ENCODE results near the gene OR2J3. TPM values are rescaled to one million over a fixed set of nuclear protein-coding genes. Genes with fewer than 3 reads are reported as not detected.

The OR2J3 gene
- total RNA-seq, 3 donors from 2014 or later (not counting 1 experiment from before 2014, with no cell fraction given): not detected

- H3K4me3 ChIP-seq (ENCODE audit: low read length): no peak overlapping the region
- no peaks in the 10 kb centered on the region for H3K27me3 ChIP-seq (ENCODE audit: control insufficient read depth, insufficient read depth, low read length)
- Mint-ChIP-seq H3K4me1 (no peaks in the 10 kb centered on the region), H3K4me3 (no peak overlapping the region), H3K27me3 (ENCODE audit: low read depth in 2 of 2) (peaks cover 0 to 20% of the 10 kb centered on the region in 2 donors), H3K36me3 (no peaks in the 10 kb centered on the region), H3K27ac (no peak overlapping the region), H3K9me3 (no peaks in the 10 kb centered on the region)
- intact Hi-C loops (cut with micrococcal nuclease): no loop called here
- DNase-seq (no peak), ATAC-seq (no peak)
- no peaks in the 10 kb centered on the region for H3K36me3 ChIP-seq (ENCODE audit: control insufficient read depth, insufficient read depth, low read length)
- H3K27ac ChIP-seq (ENCODE audit: low read length): no peak overlapping the region
- no peak for TF ChIP-seq CTCF (IDR thresholded peaks at IDR 0.05)
- no peaks in the 10 kb centered on the region for H3K9me3 ChIP-seq (ENCODE audit: control insufficient read depth, insufficient read depth, low read length)
- H3K4me1 ChIP-seq (ENCODE audit: control insufficient read depth, insufficient read depth, low read length): no peaks in the 10 kb centered on the region
Measured at GRCh38 chr6:29081312-29081711, 26.5 kb upstream of the OR2J3 start.

DNA sequence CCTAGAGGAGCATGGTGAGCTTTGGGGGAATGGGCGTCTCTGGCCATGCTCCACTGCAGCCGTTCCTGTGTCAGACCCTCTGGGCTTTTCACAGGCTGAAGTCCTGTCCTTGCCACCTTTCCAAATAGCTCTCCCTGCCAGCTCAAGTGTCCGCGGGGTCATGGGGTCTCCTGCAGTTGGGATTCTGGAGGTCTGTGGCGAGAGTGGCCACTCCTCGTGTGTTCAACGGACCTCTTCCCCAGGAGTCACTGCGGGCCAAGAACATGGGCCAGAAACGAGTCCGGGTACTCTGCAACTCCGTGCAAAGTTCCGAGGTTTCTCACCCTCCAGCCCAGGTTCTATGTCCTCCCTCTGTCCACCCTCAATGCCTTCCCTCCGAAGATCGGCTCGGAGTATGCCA, 25.4 kb upstream of the OR2J3 start:
- no peak overlapping the region for H3K27ac Mint-ChIP-seq
- no peak for TF ChIP-seq CTCF (IDR thresholded peaks at IDR 0.05)
- no peak overlapping the region for H3K4me3 Mint-ChIP-seq
- Histone ChIP-seq H3K27ac (ENCODE audit: low read length) (no peak overlapping the region), H3K9me3 (ENCODE audit: control insufficient read depth, insufficient read depth, low read length) (no peaks in the 10 kb centered on the region), H3K36me3 (ENCODE audit: control insufficient read depth, insufficient read depth, low read length) (no peaks in the 10 kb centered on the region), H3K4me3 (ENCODE audit: low read length) (no peak overlapping the region), H3K27me3 (ENCODE audit: control insufficient read depth, insufficient read depth, low read length) (no peaks in the 10 kb centered on the region), H3K4me1 (ENCODE audit: control insufficient read depth, insufficient read depth, low read length) (no peaks in the 10 kb centered on the region)
- H3K4me1 Mint-ChIP-seq: no peaks in the 10 kb centered on the region
- DNase-seq: no peak
- H3K9me3 Mint-ChIP-seq: no peaks in the 10 kb centered on the region
- H3K27me3 Mint-ChIP-seq (ENCODE audit: low read depth in 2 of 2): peaks cover 0 to 24% of the 10 kb centered on the region in 2 donors
- no peak for ATAC-seq
- WGBS (ENCODE audit: insufficient coverage): 91% methylated on average over 15 of the region's 15 CpGs
- no peaks in the 10 kb centered on the region for H3K36me3 Mint-ChIP-seq
- intact Hi-C loops (cut with micrococcal nuclease): no loop called here

GRCh38 chr6:29087213-29087612, 20.6 kb upstream of the OR2J3 start, which contains the start of gene OR2B3:
Gene OR2B3 (minus strand): TSS chr6:29087313. CDS start chr6:29087248, 65 bp downstream.
- Mint-ChIP-seq H3K27ac (no peak within 1 kb of the TSS), H3K9me3 (no peaks in the 10 kb centered on the region), H3K36me3 (no peaks in the 10 kb centered on the region), H3K4me3 (no peak within 1 kb of the TSS), H3K4me1 (no peaks in the 10 kb centered on the region), H3K27me3 (ENCODE audit: low read depth in 2 of 2) (peaks cover 8 to 40% of the 10 kb centered on the region in 2 donors)
- Histone ChIP-seq H3K27ac (ENCODE audit: low read length) (no peak within 1 kb of the TSS), H3K27me3 (ENCODE audit: control insufficient read depth, insufficient read depth, low read length) (no peaks in the 10 kb centered on the region), H3K36me3 (ENCODE audit: control insufficient read depth, insufficient read depth, low read length) (no peaks in the 10 kb centered on the region), H3K9me3 (ENCODE audit: control insufficient read depth, insufficient read depth, low read length) (no peaks in the 10 kb centered on the region), H3K4me1 (ENCODE audit: control insufficient read depth, insufficient read depth, low read length) (no peaks in the 10 kb centered on the region), H3K4me3 (ENCODE audit: low read length) (no peak within 1 kb of the TSS)
- ATAC-seq (no peak), DNase-seq (no peak)
- intact Hi-C loops (cut with micrococcal nuclease): no loop called here
- no peak for TF ChIP-seq CTCF (IDR thresholded peaks at IDR 0.05)
- no CpG with 5 or more reads among the region's 1 CpG for WGBS (ENCODE audit: insufficient coverage)

DNA sequence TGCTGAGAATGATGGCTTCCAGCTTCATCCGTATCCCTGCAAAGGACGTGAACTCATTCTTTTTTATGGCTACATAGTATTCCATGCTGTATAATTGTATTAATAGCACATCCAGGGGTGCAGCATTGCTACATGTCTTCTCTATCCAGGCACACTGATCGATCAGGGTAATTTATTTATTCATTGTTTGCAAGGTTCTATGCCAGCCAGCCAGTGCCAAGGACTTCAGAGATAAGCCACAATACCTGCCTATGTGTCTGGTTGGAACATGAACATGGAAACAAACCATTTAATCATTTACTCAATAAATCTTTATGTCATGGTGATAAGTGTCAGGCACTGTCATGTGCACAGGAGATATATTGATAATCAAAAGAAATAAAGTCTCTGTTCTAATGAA, 14.9 kb upstream of the OR2J3 start:
- no peak for TF ChIP-seq CTCF (IDR thresholded peaks at IDR 0.05)
- no peak for ATAC-seq
- Histone ChIP-seq H3K9me3 (ENCODE audit: control insufficient read depth, insufficient read depth, low read length) (no peaks in the 10 kb centered on the region), H3K36me3 (ENCODE audit: control insufficient read depth, insufficient read depth, low read length) (no peaks in the 10 kb centered on the region), H3K27me3 (ENCODE audit: control insufficient read depth, insufficient read depth, low read length) (no peaks in the 10 kb centered on the region), H3K27ac (ENCODE audit: low read length) (no peak overlapping the region), H3K4me3 (ENCODE audit: low read length) (no peak overlapping the region), H3K4me1 (ENCODE audit: control insufficient read depth, insufficient read depth, low read length) (no peaks in the 10 kb centered on the region)
- intact Hi-C loops (cut with micrococcal nuclease): no loop called here
- no peak for DNase-seq
- Mint-ChIP-seq H3K4me3 (no peak overlapping the region), H3K9me3 (no peaks in the 10 kb centered on the region), H3K36me3 (no peaks in the 10 kb centered on the region), H3K27me3 (ENCODE audit: low read depth in 2 of 2) (peaks cover 15 to 31% of the 10 kb centered on the region in 2 donors), H3K27ac (no peak overlapping the region), H3K4me1 (no peaks in the 10 kb centered on the region)
- WGBS (ENCODE audit: insufficient coverage): 94% methylated on average over 3 of the region's 3 CpGs

Data from natural killer cell (primary cell).